Measurements from ENCODE around the gene BDH1.

The BDH1 gene

GRCh38 chr3:197549261-197549885, 6.4 kb downstream of the BDH1 start:
- DNase-seq (ENCODE audit: low read depth in 2 of 3, low spot score in 1 of 3) = no peak

GRCh38 chr3:197547306-197548011, 8.3 kb downstream of the BDH1 start:
- DNase-seq (ENCODE audit: low read depth in 2 of 3, low spot score in 1 of 3) = no peak

GRCh38 chr3:197546307-197547085, 9.3 kb downstream of the BDH1 start:
- no peak for DNase-seq (ENCODE audit: low read depth in 2 of 3, low spot score in 1 of 3)

- no peak for DNase-seq (ENCODE audit: low read depth in 2 of 3, low spot score in 1 of 3)
Observed at GRCh38 chr3:197545571-197545970, 10.2 kb downstream of the BDH1 start.

- no peak for DNase-seq (ENCODE audit: low read depth in 2 of 3, low spot score in 1 of 3)
Observed at GRCh38 chr3:197545101-197545500, 10.7 kb downstream of the BDH1 start.

- DNase-seq (ENCODE audit: low read depth in 2 of 3, low spot score in 1 of 3) = no peak
Observed at GRCh38 chr3:197542741-197543454, 12.9 kb downstream of the BDH1 start.

- no peak for DNase-seq (ENCODE audit: low read depth in 2 of 3, low spot score in 1 of 3)
Observed at GRCh38 chr3:197541756-197542539, 13.8 kb downstream of the BDH1 start.

GRCh38 chr3:197540961-197541377, 14.8 kb downstream of the BDH1 start:
- no peak for DNase-seq (ENCODE audit: low read depth in 2 of 3, low spot score in 1 of 3)

- no peak for DNase-seq (ENCODE audit: low read depth in 2 of 3, low spot score in 1 of 3)
Observed at GRCh38 chr3:197539651-197540051, 16.1 kb downstream of the BDH1 start.

GRCh38 chr3:197533927-197534725, 21.6 kb downstream of the BDH1 start:
- DNase-seq (ENCODE audit: low read depth in 2 of 3, low spot score in 1 of 3) = no peak

- no peak for DNase-seq (ENCODE audit: low read depth in 2 of 3, low spot score in 1 of 3)
Observed at GRCh38 chr3:197533396-197533795, 22.4 kb downstream of the BDH1 start.

GRCh38 chr3:197532388-197532787, 23.4 kb downstream of the BDH1 start:
- DNase-seq (ENCODE audit: low read depth in 2 of 3, low spot score in 1 of 3) = no peak

GRCh38 chr3:197528190-197528589, 27.6 kb downstream of the BDH1 start:
- DNase-seq (ENCODE audit: low read depth in 2 of 3, low spot score in 1 of 3) = no peak

- DNase-seq (ENCODE audit: low read depth in 2 of 3, low spot score in 1 of 3) = no peak
Observed at GRCh38 chr3:197527569-197527968, 28.2 kb downstream of the BDH1 start.

- DNase-seq (ENCODE audit: low read depth in 2 of 3, low spot score in 1 of 3) = no peak
Observed at GRCh38 chr3:197525706-197526105, 30.1 kb downstream of the BDH1 start.

GRCh38 chr3:197524128-197524527, 31.6 kb downstream of the BDH1 start:
- no peak for DNase-seq (ENCODE audit: low read depth in 2 of 3, low spot score in 1 of 3)

GRCh38 chr3:197523526-197523925, 32.2 kb downstream of the BDH1 start:
- DNase-seq (ENCODE audit: low read depth in 2 of 3, low spot score in 1 of 3) = no peak

GRCh38 chr3:197522881-197523441, 32.8 kb downstream of the BDH1 start:
- no peak for DNase-seq (ENCODE audit: low read depth in 2 of 3, low spot score in 1 of 3)

- DNase-seq (ENCODE audit: low read depth in 2 of 3, low spot score in 1 of 3) = no peak
Observed at GRCh38 chr3:197522183-197522715, 33.5 kb downstream of the BDH1 start.
